GM12873 (cell line): Measurements from ENCODE around the gene DDC.
A peak's percentile ranks its signal among the peaks of the same experiment; 100 is the strongest.

Experiments used
- CTCF ChIP-seq: IDR thresholded peaks from 2 replicates; pipeline ENCODE4 v1.5.1; 2012; ENCODE audit warnings: low read depth, mild to moderate bottlenecking, moderate library complexity, low read length, control low read depth; ENCODE audit not compliant: insufficient read depth; ENCODE audit errors: missing control alignments

DDC gene

GRCh38 chr7:50491943-50492342, 73.3 kb downstream of the DDC start:
- TF ChIP-seq CTCF = no peak

GRCh38 chr7:50491209-50491608, 74.0 kb downstream of the DDC start:
- no peak for TF ChIP-seq CTCF

GRCh38 chr7:50488379-50488778, 76.8 kb downstream of the DDC start:
- no peak for TF ChIP-seq CTCF

- TF ChIP-seq CTCF = no peak
Observed at GRCh38 chr7:50486512-50486911, 78.7 kb downstream of the DDC start.

- TF ChIP-seq CTCF = peak; percentile 4
Observed at GRCh38 chr7:50481867-50482266, 83.3 kb downstream of the DDC start.

- no peak for TF ChIP-seq CTCF
Observed at GRCh38 chr7:50480797-50481196, 84.4 kb downstream of the DDC start.

GRCh38 chr7:50479743-50480517, 85.3 kb downstream of the DDC start:
- no peak for TF ChIP-seq CTCF
